Thyroid gland (tissue), 4 donors: ENCODE results near the gene RTTN. TPM values are rescaled to one million over a fixed set of nuclear protein-coding genes. Genes with fewer than 3 reads are reported as not detected.

Experiments
- DNase-seq, 2 donors: peaks; one replicate each; pipeline ENCODE4 v3.0.0-alpha.2; 2019
- H3K27ac ChIP-seq, 3 donors: fragments of 200-600 bp; sonication (generic); 1 replicate in 2 of 3; 2 replicates in 1 of 3; pipeline ENCODE4 v1.5.1; 2016 to 2019; ENCODE audit warnings: mild to moderate bottlenecking in 1 of 3, moderate library complexity in 1 of 3
- H3K27me3 ChIP-seq: fragments of 200-600 bp; sonication (generic); one replicate; pipeline ENCODE4 v1.5.1; 2019
- H3K36me3 ChIP-seq, 2 donors: fragments of 200-600 bp; sonication (generic); one replicate each; pipeline ENCODE4 v1.5.1; 2016 to 2019
- H3K4me1 ChIP-seq, 2 donors: fragments of 200-600 bp; sonication (generic); one replicate each; pipeline ENCODE4 v1.5.1; 2017 to 2019
- H3K4me3 ChIP-seq, 3 donors: fragments of 200-600 bp; sonication (generic); replicated peaks in 1 of 3; 1 replicate in 2 of 3; 2 replicates in 1 of 3; pipeline ENCODE4 v1.5.1; 2016; ENCODE audit warnings: mild to moderate bottlenecking in 1 of 3
- H3K9me3 ChIP-seq: fragments of 200-600 bp; sonication (generic); one replicate; pipeline ENCODE4 v1.5.1; 2017
- CTCF ChIP-seq, 6 experiments: fragments of 200-600 bp in 3 of 6; fragments of 450-650 bp in 3 of 6; sonication (generic) in 3 of 6; IDR thresholded peaks; one replicate each; pipeline ENCODE4 v1.5.1; 2016 to 2019; ENCODE audit warnings: antibody characterized with exemption in 6 of 6, mild to moderate bottlenecking in 2 of 6, inconsistent platforms in 1 of 6, moderate library complexity in 1 of 6
- POLR2A ChIP-seq, 2 donors: fragments of 450-650 bp; IDR thresholded peaks; one replicate each; pipeline ENCODE4 v1.6.1; 2017; ENCODE audit warnings: antibody characterized with exemption in 2 of 2, mild to moderate bottlenecking in 2 of 2, moderate library complexity in 1 of 2
- WGBS, 2 donors: methylation state at CpG; one replicate each; pipeline ENCODE4 v1.1.5; 2017; 5-methylcytosine and 5-hydroxymethylcytosine counted together
- intact Hi-C: fragments of 100-400 bp; cut with DNase I; formaldehyde crosslinking; loops from one replicate; pipeline ENCODE4 v1.15.1; 2023
- total RNA-seq, 4 donors: library from RNA; depleted of rRNA; stranded (reverse); fragments of >200 nt; gene quantifications; one replicate each; pipeline ENCODE4 v1.2.3, GENCODE V29; 2016

RTTN gene
- total RNA-seq, 4 donors from 2014 or later, result 12.6 to 34.6 (median 19.3) TPM

DNA sequence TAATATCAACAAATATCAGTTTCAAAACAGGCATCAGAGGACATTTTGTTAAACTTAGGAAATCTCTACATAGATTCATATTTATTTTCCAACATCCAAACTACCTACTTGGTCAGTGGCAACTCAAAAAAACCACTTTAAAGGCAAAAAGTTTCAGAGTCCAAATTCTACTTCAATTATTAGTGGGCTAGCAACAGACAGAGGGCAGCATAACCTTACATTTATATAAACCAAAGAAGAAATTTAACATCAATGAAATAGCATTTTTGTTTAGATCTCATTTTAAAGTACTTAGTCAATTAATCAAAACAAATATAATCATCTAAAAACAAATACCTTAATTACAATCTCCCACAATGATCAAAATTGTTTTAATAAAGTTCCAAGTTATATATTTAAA, 33.3 kb downstream of the RTTN start:
- intact Hi-C loops, result no loop called here
- peak in 1 of 6 experiments; percentile 15 for TF ChIP-seq CTCF (IDR thresholded peaks at IDR 0.05)
- no peak for TF ChIP-seq POLR2A (IDR thresholded peaks at IDR 0.05)
- Histone ChIP-seq H3K27ac (no peak overlapping the region), H3K4me1 (no peaks in the 10 kb centered on the region), H3K4me3 (no peak overlapping the region), H3K27me3 (no peaks in the 10 kb centered on the region), H3K9me3 (no peaks in the 10 kb centered on the region), H3K36me3 (no peaks in the 10 kb centered on the region)
- no peak for DNase-seq

DNA sequence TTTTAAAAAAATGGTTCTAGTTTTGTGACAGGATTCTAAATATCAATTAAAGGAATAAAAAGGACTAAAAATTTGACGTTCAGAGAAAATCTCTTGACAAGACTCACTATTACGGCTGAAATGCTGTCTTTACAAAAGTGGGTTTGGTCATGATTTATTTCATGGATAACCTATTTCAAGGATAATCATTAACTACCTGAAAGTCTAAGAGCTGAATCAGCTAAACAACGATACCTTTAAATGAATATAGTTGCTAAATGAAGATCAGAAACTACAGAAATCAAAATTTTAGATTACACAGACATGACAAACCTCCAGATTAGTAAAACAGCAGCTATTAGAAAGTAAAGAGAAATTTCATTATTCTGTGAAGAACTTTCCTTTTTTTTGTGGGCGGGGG, 35.7 kb downstream of the RTTN start:
- Histone ChIP-seq H3K27me3 (no peaks in the 10 kb centered on the region), H3K4me3 (no peak overlapping the region), H3K4me1 (no peaks in the 10 kb centered on the region), H3K36me3 (no peaks in the 10 kb centered on the region), H3K27ac (no peak overlapping the region), H3K9me3 (no peaks in the 10 kb centered on the region)
- 97 to 98% methylated on average over 4 of the region's 4 CpGs for WGBS, 2 donors
- DNase-seq, result no peak
- TF ChIP-seq CTCF (IDR thresholded peaks at IDR 0.05), result no peak
- no peak for TF ChIP-seq POLR2A (IDR thresholded peaks at IDR 0.05)
- intact Hi-C loops, result no loop called here

DNA sequence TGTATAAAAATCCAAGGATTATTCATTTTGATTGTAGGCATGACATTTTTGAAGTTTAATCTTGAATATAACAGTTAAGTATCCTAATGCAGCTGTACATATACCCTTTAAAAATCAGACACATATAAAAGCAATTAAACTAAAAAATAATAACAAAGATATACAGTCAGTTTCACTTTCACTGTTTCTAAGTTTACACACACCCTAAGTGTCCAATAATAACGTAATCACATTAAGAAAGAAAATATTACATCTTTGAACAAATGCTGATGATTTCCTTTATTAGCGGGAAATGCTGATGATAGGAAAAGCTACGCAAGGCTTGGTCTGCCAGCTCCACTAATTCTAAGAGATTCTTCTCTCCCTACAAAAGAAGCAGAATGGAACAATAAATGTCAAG, 38.8 kb downstream of the RTTN start:
- 71 to 73% methylated on average over 3 of the region's 3 CpGs for WGBS, 2 donors
- H3K9me3 ChIP-seq, result no peaks in the 10 kb centered on the region
- no peaks in the 10 kb centered on the region for H3K4me1 ChIP-seq
- H3K36me3 ChIP-seq, result no peaks in the 10 kb centered on the region
- intact Hi-C loops, result no loop called here
- H3K27me3 ChIP-seq, result no peaks in the 10 kb centered on the region
- no peak for DNase-seq
- H3K27ac ChIP-seq, result no peak overlapping the region
- H3K4me3 ChIP-seq, result no peak overlapping the region
- no peak for TF ChIP-seq CTCF (IDR thresholded peaks at IDR 0.05)
- TF ChIP-seq POLR2A (IDR thresholded peaks at IDR 0.05), result no peak

- no peak overlapping the region for H3K27ac ChIP-seq
These were observed 39.6 kb downstream of the RTTN start for GRCh38 chr18:70165936-70166335.

GRCh38 chr18:70160073-70160678, 45.3 kb downstream of the RTTN start:
- no peaks in the 10 kb centered on the region for H3K4me1 ChIP-seq

More at GRCh38 chr18:70165936-70166335, 39.6 kb downstream of the RTTN start:
- intact Hi-C loops, result no loop called here
- H3K36me3 ChIP-seq, result no peaks in the 10 kb centered on the region
- WGBS, 2 donors, result 87 to 92% methylated on average over 3 of the region's 3 CpGs
- H3K9me3 ChIP-seq, result no peaks in the 10 kb centered on the region
- no peak for DNase-seq
- TF ChIP-seq CTCF (IDR thresholded peaks at IDR 0.05) (no peak), POLR2A (IDR thresholded peaks at IDR 0.05) (no peak)
- no peaks in the 10 kb centered on the region for H3K27me3 ChIP-seq
- H3K4me3 ChIP-seq, result no peak overlapping the region
- no peaks in the 10 kb centered on the region for H3K4me1 ChIP-seq

More at GRCh38 chr18:70160073-70160678, 45.3 kb downstream of the RTTN start:
- TF ChIP-seq POLR2A (IDR thresholded peaks at IDR 0.05) (no peak), CTCF (IDR thresholded peaks at IDR 0.05) (no peak)
- Histone ChIP-seq H3K27ac (no peak overlapping the region), H3K27me3 (no peaks in the 10 kb centered on the region), H3K36me3 (no peaks in the 10 kb centered on the region), H3K4me3 (no peak overlapping the region), H3K9me3 (no peaks in the 10 kb centered on the region)
- WGBS, 2 donors, result 97 to 98% methylated on average over 1 of the region's 1 CpG
- intact Hi-C loops, result no loop called here
- DNase-seq, result no peak
